Activated effector memory CD4-positive, alpha-beta T cell treated with anti-CD3 and anti-CD28 coated beads, Interleukin-2, amount 50 U/mL, for 16 hours (primary cell): ENCODE results near the gene SLC5A8.

Source experiments
- DNase-seq: peaks from one replicate; pipeline ENCODE4 v3.0.0-alpha.2; 2020

SLC5A8 gene

GRCh38 chr12:101209319-101210302 lies at the start of gene SLC5A8:
TSS of gene SLC5A8 (minus strand) at chr12:101210238. CDS start at chr12:101209848, 390 bp downstream.
- DNase-seq = no peak

- DNase-seq = no peak
Measured at GRCh38 chr12:101257357-101257756, 47.3 kb upstream of the SLC5A8 start.

DNA sequence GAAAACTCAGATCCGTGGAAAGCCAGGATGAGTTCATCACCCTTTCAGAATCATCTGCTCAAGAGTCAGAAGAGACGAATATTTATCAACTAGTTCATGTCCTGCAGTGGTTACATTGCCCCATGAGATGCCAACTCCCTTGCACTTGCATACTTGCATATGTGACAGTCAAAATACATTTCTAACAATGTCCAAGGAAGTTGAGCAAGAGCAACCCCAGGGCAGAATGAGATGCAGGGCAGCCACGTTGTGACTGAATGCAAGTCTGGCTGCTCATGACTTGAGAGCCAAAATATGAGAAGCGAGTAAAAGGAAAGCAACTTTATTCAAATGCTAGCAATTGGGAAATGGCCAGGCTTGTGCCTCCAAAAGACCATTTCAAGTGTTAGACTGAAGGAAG lies 46.2 kb upstream of the SLC5A8 start:
- DNase-seq = no peak

DNA sequence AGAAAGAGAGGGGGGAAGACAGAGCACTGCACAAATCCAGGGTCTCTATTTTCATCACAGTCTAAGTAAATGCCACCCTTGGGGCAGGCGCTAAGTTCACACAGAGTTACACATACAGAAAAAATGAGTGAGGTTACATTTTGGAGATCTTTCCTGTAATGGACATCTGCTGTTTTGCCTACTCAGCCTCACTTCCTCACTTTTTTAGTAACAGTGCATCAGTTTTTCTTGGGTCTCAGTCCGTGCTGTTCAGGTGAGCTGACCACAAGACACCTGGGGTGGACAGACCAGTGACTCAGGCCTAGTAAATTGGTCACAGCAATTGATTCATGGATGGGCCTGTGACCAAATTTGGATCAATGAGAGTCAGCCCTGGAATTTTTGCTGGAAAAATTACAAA lies 33.6 kb upstream of the SLC5A8 start:
- no peak for DNase-seq

GRCh38 chr12:101243074-101243473 lies 33.0 kb upstream of the SLC5A8 start:
- DNase-seq = no peak

DNA sequence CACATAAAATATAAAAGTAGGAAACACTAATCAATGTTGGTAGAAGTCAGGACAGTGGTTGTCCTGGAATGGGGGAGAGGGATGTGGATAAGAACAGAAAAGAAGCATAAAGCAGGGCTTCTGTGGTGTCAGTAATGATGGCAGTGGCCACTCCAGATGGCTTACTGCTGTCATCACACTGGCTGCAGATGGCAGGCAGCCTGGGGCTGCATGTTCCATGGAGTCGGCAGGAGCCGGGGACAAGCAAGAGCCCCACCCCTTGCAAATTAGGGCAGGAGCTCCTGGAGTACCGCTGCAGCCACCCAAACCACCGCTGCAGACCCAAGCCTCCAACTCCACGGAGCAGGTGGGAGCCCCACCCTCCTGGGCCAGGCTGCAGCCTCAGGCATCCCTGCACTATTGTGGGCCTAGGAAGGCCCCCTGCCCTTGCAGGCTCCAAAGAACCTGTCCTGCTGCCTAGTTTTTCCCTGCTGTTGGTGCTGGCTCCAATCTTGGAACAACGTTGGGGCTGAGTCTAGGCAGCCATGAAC lies 28.8 kb upstream of the SLC5A8 start:
- no peak for DNase-seq

DNA sequence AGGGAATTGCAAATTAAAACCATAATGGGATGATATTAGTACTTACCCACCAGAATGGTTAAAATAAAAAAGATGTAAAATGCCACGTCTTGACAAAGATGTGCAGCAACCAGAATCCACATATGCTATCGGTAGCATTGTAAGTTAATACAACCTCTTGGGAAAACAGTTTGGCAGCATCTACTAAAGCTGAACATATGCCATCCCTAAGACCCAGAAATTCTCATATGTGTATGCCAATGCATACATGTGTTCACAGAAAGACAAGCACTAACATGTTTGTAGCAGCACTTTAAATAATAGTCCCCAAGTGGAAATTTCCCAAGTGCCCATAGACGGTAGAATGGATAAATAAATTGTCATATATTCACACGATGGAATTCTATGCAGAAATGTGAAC lies 28.3 kb upstream of the SLC5A8 start:
- no peak for DNase-seq

DNA sequence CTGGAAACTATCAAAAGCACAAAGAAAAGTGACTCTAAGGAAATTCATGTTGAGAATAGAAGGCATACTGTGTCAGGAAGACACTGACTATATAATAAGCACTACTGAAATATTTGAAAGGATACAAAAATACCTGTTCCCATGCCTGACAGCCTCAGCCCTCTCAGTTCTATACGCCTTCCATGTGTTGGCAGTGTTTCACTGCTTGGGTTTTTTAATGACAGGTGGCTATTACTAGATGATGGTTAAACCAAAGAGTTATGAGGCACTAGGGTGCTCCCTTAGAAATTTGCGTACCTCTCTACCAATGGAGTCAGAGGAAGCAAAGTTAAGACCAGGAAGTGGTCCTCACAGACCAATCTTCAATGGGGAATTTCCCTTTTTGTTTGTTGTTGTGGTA lies 25.6 kb upstream of the SLC5A8 start:
- DNase-seq = no peak

DNA sequence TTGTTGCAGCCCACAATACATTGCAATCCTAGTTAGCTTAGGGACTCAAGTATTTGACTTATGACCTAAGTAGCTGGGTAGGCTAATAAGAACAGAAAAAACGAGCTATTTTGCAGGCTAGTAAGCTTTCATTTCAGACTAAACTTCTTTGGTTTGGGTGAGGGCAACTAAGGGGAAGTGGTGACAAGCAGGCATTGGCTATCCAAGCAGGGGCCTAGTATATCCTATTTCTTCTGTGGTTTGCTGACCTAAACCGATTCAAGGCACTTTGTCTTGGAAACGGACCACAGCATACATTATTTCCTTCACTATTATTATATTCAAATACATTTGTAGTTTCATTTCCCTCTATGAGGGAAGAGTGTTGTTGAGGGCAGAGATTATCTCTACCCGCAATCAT lies 21.6 kb upstream of the SLC5A8 start:
- no peak for DNase-seq

DNA sequence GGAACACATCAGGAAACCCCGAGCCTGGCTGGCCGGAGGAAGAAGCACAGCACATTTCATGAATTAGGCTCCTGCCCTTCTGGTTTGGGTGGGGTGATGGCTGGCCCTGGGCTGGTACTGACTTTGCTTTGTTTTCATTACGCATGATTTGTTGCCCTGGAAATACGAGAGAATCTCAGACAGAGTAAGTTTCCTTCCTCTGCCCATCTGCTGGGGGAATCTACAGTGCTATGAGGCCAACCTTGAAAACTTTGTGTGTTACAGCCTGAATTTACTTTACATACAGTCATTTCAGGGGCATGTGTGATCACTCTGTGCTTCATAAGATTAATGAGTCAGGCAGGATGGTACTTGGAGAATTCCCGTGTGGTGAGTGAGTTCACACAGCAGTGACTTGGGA lies 20.5 kb upstream of the SLC5A8 start:
- no peak for DNase-seq

DNA sequence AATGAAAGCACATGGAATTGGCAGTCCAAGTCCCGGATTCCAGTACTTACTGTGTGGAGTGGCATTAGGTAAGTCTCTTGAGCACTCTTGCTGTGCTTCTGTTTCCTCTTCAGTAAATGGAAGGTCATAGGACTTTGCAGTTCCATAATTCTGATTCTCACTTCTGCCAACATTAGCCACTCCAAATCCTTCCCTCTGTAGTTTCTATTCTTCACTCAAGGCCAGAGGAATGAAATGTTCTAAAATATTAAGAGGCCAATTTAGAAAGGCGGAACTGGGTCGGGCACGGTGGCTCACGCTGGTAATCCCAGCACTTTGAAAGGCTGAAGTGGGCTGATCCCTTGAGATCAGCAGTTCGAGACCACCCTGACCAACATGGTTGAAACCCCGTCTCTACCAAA lies 19.8 kb upstream of the SLC5A8 start:
- no peak for DNase-seq

DNA sequence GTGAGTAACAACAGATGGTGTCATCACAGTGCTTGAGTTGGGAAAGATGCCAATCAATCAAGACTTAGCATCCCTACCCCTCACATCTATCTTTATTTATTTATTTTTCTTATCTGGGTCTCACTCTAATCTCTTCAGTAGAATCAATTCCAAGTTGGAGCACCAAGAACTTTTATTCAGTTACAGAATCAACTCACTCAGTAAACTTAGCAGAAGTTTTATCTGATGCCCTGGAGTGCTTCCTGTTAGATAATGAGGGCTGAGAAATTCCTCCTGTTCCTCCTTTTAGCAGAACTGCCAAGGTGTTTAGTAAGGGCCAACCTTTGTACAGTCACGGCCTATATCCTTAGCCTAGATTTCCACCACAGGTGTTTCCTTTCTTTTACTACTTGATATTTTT lies 11.3 kb upstream of the SLC5A8 start:
- no peak for DNase-seq

- no peak for DNase-seq
Measured at GRCh38 chr12:101216810-101217209, 6.8 kb upstream of the SLC5A8 start.

GRCh38 chr12:101207086-101207780 lies 2.8 kb downstream of the SLC5A8 start:
- DNase-seq = no peak

DNA sequence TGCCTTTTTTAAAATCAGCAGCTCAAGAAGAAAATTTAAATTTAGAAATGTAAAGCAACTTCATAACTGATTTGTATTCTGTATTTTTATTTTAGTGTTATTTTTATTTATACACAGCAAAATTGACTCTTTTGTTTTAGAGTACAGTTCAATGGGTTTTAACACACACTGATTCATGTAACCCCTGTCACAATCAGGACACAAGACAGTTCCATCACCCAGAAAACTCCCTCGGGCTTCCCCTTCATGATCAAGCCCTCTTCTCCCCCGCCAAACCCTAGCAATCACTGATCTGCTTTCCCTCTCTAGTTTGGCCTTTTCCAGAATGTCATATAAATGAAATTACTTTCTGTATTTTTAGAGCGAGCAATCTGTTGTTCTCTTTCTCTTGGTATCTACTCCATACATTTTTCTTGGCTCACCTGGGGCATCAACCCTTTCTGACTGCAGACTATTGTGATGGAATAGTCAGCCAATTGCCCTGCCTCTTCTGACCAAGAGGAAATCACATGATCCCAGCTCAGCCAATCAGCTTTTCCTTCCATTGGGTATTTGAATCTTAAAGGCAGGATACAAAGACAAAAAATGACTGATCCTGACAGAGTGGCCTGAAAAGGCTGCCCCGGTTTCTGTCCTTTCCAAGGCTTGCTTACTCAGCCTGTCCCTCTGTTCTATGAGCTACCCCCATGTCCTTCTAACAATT lies 5.3 kb downstream of the SLC5A8 start:
- DNase-seq = no peak

DNA sequence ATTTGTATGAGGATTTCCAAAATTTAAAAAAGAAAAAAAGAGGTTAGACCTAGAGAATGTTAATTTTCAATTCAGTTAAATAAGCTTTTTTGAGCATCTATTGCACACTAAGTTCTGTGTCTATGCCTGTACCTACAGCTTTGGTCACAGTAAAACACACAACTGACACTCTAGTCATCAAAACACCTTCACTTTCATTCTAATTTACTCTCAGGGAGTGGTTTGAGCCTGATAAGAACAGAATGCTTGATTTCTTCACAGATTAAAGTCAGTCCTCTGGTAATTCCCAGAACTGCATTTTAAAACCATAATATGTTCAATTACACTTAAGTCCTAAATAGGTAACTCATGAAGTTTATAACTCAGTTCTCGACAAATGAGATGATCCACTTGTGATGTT lies 9.2 kb downstream of the SLC5A8 start:
- no peak for DNase-seq

GRCh38 chr12:101200145-101200544 lies 9.9 kb downstream of the SLC5A8 start:
- no peak for DNase-seq

- no peak for DNase-seq
Measured at GRCh38 chr12:101186291-101186690, 23.7 kb downstream of the SLC5A8 start.

GRCh38 chr12:101181776-101182175 lies 28.3 kb downstream of the SLC5A8 start:
- DNase-seq = no peak

DNA sequence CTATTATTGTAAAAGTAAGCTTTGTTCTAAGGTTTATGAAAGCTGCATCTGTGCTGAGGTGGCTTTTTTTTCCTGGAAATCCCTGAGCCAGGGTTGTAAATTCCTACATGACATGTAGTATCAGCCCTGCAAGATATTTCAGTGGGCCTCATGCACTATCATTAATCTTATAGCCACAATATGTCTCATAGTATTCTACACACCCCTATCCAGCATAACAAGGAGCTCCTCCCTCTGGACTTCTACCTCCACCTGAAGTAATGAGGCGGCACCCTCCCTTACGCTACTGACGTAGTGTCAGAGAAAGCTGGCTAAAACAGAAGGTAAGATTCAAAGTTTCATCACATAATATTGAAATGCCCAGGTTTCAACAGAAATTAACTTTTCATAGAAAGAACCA lies 35.5 kb downstream of the SLC5A8 start:
- DNase-seq = no peak

- DNase-seq = no peak
Measured at GRCh38 chr12:101173197-101173749, 36.8 kb downstream of the SLC5A8 start.

DNA sequence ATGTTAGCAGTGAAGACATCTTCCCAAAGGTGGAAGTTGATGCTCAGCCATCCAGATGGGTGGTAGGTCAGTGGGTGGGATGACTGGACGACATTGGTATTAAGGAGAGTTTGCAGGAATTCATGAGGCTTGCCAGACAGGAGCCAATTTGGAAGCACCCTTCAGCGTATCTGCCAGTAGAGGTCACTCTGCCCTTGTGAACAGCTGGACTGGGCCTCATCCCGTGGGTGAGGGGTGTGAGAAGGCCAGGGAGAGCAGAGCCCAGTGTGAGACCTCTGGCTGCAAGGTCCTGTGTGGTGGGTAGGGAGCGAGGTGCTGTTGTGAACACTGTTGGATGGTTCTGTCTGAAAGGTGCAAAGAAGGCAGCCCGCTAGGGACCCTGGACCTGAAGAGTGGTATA lies 37.7 kb downstream of the SLC5A8 start:
- no peak for DNase-seq

GRCh38 chr12:101168001-101168400 lies 42.0 kb downstream of the SLC5A8 start:
- no peak for DNase-seq
